Stimulated activated CD4-positive, alpha-beta T cell treated with anti-CD3 and anti-CD28 coated beads, Interleukin-12 subunit alpha, Interleukin-12 subunit beta, amount 100 ng/mL, for 4 hours (primary cell): ENCODE data around the gene FSD2.
"Not testable (repeated sequence)": the region's sequence is repeated elsewhere in the genome, so short reads cannot be mapped to it uniquely, and the experiment has no call there.

ENCODE experiments used
- DNase-seq: peaks from one replicate; pipeline ENCODE4 v3.0.0-alpha.2; 2020

The FSD2 gene

DNA sequence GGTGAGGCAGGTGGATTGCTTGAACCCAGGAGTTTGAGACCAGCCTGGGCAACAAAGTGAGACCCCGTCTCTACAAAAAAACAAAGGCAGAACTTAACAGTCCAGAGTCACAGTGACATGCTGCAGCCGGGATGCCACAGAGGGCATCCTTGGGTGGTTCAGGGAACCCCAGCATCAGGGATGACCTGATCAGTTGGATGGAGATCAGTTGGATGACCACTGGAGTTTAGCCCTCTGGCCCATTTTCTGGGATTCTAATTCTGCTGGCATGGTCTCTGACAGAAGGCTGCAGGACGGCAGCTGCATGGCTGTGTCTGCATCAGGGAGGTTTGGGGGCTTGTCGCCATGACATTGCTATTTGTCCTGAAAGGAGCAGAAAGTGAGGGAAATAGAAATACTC lies 23.4 kb upstream of the FSD2 start:
- no peak for DNase-seq

DNA sequence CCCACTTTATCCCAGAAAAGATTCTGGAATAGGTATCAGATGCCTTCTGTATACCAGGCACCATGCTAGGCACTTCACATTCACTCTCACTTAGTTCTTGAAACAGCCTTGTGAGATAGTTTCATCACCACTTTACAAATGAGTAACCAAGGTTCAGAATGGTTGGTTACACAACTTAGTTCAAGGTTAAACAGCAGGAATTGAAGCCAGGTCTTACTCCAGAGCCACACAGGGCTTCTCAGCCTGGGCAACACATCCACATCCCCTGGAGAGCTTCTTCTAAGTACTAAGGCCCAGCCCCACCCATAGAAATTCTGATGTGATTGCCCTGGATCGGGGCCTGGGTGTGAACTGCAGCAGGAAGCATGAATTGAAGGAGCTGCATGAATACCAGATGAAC lies 22.2 kb upstream of the FSD2 start:
- no peak for DNase-seq

DNA sequence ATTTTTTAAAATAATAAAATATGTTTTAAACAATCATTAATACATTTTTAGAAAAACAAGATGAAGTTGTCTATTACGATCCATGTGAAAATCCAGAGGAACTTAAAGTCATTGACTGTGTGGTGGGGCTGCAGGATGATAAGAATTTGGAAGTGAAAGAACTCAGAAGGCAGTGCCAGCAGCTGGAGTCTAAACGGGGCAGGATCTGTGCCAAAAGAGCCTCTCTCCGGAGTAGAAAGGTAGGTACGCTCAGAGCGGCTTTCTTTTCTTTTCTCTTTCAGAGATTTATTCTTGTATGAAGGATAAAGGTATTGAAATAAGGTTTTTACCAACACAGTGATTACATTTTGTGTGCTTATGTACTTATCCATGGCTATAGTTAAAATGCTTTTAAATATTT lies 17.2 kb upstream of the FSD2 start:
- DNase-seq, result no peak

DNA sequence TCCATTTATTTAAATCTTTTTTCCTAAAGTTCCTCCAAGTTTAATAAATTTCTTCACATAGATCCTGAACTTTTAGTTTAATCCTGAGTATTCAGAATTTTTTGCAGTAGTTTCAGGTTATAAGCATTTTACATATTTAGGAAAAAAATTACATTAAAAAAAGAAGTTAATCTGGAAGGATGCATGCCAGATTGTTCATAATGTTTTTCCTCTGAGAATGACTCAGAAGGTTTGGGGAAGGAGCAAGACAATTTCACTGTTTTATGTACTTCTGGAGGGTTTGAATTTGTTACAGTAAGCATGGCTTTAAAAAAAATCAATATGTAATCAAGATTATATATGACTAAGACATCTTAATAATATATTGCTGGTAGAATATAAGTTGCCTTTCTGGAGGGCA lies 16.0 kb upstream of the FSD2 start:
- DNase-seq, result not testable (repeated sequence)

DNA sequence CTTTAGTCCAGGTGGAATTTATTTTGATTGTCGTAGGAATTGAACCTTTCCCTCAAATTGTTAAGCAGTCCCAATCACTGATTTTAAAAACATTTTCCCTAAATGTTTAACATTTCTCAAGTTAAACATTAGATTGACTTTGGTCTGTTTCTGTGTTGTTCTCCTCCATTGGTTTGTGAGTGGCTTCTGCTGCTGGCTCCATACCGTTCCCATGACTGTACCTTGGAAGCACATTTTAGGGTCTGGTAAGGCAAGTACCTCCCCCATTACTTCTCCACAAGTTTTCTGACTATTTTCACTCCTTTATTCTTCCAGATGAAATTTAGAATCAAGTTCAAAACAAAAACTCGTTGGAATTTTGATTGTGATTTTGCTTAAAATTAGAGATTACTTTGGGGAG lies 15.5 kb upstream of the FSD2 start:
- DNase-seq, result not testable (repeated sequence)

DNA sequence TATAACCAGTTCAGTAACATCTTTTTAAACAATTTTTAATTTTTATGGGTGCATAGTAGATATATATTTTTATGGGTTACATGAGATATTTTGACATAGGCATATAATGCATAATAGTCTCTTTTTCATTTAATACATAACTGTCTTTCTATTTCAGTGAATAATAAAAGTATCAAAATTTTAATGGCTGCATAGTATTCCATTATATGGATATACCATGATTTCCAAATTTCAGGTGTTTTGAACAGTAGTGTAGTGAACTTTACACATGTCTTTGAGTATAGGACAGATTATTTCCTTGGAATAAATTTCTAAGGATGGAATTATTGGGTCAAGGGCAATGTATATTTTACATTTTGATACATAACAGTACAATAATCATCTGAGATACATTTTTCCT lies 14.3 kb upstream of the FSD2 start:
- DNase-seq, result no peak

DNA sequence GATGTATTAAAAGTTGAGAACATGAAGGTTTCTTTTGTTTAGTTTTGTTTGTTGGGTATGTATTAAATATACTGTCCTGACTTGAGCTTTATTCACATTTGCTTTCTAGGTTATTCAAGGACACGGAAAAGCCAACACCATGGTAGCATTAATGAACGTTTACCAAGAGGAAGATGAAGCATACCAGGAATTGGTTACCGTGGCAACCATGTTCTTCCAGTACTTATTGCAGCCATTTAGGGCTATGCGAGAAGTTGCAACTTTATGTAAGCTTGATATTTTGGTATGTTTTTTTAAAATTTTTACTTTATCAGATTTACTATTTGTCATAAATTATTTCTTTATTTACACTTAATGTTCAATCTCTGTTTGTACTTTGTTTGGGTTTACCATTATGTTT lies 7.1 kb upstream of the FSD2 start:
- DNase-seq, result no peak

DNA sequence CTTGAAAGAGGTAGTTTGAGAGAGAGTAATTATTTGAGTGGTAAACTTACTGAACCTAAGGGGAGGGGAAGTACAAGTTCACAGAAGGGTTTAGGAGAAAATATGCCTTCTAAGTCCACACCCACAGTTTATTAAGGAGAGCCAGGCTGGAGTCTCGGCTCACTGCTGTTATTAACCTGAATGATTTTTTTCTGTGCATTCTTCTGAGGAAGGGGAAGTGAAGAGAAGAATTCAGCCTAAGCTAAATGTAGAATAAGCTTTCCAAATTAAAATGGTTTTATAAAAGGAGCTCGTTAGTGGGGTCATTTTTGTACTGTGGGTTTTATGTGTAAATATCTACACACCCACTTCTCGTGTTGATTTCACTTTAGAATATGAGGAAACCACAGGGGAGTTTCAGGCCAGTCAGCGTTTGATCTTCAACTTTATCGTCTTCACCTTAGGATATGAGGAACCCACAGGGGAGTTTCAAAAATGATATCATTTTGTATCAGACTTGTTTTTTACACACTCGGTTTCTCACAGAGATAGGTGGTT lies 5.1 kb upstream of the FSD2 start:
- DNase-seq, result peak; percentile 7

DNA sequence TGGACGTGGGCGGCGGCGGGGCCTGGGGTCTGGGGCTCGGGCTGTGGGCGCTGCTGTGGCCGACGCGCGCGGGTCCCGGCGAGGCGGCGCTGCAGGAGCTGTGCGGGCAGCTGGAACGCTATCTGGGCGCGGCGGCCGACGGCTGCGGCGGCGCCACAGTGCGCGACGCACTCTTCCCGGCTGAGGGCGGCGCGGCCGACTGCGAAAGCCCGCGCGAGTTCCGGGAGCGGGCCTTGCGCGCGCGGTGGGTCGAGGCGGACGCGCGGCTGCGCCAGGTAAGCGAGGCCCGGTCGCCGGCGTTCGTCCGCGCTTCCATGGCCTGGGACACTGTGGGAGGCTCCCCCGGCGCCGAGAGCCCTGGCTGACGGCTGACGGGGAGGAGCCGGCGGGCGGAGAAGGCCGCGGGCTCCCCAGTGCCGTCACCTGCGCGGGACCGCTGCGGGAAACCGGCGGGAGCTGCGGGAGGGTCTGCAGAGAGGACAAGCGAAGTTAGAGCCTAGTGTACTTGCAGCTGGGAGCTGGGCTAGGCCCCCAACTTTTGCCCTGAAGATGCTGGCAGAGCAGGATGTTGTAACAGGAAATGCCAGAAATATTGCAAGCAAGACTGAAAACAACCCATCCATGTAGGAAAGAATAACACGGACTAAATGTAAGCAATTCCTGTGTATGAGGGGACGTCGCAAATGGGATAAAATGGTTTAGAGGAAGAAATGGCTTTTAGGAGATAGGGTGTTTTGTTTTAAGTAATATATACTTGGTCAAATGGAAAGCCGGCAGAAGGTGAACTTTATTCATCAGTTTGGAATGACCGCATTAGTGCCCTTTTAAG lies 4.4 kb upstream of the FSD2 start:
- no peak for DNase-seq

DNA sequence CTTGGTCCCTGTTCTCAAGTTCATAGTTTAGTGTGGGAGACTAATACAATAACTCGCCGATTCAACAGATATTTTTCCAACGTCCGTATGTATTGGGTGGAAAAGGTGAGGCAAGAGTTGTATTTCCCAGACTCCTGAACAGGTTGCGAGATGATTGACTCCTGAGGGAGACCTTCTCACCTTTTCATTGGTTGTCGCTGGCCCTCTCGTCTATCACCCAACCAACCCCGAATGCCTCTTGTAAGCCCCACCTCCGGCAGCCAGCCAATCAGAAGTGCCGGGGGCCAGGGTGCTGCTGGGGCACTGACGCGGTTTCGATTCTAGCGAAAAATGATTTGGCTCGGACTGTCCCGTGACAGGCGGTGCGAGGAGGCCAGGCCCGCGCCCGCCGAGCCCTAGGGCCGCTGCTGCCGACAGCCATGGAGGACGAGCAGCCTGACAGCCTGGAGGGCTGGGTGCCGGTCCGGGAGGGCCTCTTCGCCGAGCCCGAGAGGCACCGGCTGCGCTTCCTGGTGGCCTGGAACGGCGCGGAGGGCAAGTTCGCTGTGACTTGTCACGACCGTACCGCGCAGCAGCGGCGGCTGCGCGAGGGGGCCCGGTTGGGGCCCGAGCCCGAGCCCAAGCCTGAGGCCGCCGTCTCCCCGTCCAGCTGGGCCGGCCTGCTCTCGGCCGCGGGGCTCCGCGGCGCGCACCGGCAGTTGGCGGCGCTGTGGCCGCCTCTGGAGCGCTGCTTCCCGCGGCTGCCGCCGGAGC lies 3.6 kb upstream of the FSD2 start, which contains the start of gene WHAMM:
Gene WHAMM (plus strand): TSS at position 321 of the 753 bp plus-strand sequence. CDS start 99 bp downstream, at position 420.
- peak; percentile 88 for DNase-seq

DNA sequence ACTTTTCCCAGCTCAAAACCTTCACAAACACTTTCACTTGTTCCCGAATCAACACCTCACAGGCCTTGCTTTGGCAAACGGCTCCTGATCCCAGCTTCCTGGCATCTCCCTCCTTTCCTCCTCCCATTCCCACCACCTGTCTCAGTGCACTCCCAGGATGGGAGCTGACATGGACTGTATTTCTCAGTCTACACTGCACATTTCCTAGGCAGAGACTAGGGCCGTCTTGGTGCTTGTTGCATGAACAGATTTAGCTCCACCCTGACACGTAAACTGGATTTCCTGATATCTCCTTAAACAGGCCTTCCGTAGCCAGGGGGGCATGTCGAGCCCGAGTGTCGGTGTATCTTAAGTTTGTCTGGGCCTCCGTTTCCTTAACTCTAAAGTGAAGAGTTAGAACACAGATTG lies 2.8 kb upstream of the FSD2 start:
- DNase-seq, result no peak

DNA sequence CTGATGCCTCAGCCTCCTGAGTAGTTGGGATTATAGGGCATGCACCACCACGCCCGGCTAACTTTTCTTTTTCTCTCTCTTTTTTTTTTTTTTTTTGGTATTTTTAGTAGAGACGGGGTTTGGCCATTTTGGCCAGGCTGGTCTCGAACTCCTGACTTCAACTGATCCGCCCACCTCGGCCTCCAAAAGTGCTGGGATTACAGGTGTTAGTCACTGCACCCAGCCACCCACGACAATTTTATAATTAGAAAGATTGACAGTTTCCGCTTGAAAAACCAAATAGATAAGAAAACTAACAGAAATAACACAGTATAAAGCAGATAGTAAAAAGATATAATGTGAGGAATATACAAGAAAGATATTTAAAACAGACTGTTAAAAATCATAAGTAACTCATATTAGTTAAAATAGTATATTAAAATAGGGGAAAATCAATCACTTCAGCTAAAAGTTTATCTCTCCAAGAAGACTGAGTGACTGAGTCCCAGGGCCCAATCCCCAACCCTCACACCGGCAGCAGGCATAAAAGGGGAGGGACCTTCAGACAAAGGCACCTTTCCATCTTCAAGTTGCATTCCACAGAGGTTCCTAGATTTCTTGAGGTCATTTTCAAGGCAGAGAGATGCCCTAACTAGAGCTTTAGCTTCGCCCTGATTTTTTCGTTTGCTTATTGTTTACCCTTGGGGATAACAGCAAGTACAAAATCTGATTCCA lies 2.2 kb upstream of the FSD2 start:
- DNase-seq, result no peak

DNA sequence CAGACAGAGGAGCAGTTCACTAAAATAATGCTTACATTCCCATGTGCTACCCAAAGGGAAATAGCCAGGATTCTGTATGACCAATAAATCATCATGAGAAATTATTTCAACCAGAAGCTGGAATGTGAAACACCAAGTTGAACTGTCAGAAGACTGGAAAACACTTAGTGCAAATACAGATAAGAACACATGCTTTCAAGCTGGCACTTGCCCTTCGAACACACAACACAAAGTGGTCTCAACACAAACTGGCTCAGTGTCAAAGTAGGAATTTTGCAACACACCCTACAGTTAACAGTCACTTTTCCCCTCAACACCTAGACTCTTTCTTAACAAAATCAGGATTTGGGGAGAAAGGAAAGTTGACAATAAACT lies 1.3 kb downstream of the FSD2 start:
- no peak for DNase-seq

DNA sequence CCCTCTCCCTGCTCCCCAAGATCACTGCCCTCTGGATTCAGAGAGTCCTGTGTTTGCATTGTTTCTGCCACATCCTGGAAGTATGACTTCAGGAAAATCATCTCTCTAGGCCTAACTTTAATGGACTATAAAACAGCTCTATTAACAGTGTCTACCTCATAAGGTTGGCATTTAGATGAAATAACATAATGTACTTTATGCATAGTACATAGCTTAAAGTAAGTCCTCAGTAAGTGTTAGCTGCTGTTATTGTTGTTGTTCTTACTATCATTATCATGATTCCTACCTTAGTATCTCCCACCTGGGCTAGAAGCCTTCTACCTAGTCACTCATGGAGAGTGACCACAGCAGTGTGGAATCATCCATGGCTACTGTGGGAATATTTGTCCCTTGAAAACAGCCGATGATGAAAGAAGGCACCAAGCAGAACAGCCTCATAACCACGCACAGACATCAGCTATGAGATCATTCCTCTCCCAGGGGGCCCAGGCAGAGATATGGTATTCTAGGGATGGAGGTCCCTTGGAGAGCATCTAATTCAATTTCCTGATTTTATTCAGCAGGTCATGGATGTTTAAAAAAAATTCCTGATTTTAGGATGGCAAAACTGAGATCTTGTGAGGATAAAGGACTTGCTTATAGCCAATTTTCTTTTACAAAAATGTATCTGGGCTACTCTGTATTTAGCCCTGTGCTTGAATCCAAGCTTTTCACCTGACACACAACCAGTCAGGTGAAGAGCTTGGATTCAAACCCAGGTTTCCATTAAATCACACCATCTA lies 1.9 kb downstream of the FSD2 start:
- no peak for DNase-seq

DNA sequence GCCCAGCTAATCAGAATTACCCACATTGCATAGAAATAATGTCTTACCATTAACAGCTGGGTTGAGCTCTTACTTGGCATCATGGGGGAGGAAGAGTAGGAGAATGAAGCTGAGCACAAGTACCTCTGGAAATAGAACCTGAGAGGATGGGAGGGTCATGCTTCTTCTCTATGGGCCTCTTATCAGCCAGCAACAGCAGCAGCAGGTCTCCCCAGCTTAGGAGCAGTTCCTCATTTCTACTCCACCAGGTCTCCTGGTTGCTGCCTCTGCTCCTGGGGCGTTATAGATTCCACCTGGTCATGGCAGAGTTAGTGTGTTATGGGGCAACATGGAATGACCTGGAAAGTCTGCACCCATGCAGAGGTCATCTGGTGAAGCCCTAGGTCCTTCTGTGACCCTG lies 3.4 kb downstream of the FSD2 start:
- DNase-seq, result no peak

DNA sequence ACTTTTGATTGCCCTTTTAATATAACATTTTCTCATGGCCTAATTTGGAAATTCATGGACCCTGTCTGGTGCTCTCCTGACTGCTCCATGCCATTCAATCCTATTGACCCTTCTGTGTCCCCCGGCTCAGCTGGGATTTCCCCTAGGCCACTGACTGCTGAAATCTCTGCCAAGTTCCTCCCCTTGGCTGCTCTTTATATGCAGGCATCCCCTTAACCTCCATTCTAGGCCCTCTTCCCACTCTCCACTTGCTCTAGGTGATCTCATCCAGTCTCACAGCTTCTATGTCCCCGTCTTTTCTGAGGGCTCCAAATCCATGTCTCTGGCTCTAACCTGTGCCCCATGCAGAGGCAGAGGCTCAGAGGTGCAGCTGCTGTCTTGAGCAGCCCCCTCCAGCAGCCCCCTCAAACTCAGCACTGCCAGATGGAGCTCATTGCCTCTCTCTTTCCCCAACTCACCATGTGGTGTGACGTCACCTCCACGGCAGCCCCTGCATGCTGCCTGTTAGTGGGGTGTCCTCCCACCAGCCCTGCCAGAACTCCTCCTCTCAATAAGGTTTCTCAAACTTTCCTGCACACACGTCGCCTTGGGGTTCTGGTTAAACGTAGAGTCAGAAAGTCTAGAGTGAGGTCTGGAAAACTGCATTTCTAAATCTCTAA lies 6.6 kb downstream of the FSD2 start:
- no peak for DNase-seq

DNA sequence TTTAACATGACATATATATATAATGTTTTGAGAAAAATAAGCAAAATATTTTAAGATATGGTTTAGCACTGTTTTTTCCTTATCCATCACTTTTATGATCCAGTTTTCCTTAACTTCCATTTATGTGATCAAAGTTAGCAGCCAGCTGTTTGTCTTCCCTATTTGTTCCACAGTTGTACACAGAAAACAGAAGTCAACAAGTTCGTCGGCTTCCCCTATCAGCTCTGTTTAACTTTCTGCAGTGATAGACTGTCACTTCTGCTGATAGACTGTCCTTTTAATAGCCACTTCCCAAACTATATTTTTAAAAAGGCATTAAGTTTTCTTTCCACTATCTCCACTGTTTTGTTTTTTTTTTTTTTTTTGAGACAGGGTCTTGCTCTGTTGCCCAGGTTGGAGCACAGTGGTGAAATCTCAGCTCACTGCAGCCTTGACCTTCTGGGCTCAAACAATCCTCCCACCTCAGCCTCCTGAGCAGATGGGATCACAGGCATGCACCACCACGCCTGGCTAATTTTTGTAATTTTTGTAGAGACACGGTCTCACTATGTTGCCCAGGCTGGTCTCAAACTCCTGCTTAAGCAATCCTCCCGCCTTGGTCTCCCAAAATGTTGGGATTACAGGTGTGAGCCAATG lies 7.2 kb downstream of the FSD2 start:
- no peak for DNase-seq

DNA sequence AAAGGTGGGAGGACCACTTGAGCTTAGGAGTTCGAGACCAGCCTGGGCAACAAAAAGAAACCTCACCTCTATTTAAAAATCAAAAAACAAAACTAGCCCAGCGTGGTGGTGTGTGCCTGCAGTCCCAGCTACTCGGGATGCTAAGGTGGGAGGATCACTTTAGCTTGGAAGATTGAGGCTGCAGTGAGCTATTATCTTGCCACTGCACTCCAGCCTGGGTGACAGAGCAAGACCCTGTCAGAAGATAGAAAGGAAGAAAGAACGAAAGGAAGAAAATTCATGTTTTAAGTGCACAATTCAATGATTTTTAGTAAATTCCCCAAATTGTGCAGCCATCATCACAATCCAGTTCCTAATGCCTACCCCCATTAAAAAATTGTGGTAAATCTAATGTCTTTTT lies 7.8 kb downstream of the FSD2 start:
- DNase-seq, result no peak

DNA sequence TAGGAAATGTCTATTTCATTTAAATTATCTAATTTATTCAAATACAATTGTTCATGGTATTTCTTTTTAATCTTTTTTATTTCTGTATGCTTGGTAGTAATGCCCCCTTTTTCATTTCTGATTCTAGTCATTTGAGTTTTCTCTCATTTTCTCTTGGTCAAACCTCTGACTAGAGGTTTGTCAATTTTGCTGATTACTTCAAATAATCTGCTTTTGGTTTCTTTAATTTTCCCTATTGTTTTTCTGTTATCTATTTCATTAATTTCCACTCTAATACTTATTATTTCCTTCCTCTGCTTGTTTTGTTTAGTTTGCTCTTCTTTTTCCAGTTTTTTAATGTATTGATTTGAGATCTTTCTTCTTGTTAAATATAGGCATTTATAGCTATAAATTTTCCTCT lies 12.1 kb downstream of the FSD2 start:
- no peak for DNase-seq

DNA sequence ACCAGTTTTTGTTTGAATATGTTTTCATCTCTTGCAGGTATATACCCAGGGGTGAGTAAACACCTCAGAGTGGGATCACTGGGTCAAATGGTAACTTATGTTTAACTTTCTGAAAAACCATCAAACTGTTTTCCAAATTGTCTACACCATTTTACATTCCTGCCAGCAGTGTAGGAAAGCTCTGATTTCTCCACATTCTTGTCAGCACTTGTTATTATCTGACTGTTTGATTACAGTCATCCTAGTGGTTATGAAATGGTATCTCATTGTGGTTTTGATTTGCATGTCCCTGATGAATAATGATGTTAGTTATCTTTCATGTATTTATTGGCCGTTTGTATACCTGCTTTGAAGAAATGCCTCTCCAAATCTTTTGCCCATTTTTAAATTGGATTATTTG lies 13.8 kb downstream of the FSD2 start:
- no peak for DNase-seq

DNA sequence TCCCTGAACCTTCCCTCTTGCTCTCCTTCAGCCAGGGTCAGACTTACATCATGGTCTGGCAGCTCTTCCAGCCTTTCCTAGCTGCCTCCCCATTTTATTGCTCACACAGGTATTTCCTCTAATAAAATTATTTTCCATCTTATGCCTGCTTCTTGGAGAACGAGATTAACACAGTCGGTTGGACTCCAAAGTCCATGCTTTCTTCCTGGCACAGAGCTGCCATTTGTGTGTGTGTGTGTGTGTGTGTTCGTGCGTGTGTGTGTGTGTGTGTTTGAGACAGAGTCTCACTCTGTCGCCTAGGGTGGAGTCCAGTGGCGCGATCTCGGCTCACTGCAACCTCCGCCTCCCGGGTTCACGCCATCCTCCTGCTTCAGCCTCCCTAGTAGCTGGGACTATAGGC lies 15.5 kb downstream of the FSD2 start:
- no peak for DNase-seq

DNA sequence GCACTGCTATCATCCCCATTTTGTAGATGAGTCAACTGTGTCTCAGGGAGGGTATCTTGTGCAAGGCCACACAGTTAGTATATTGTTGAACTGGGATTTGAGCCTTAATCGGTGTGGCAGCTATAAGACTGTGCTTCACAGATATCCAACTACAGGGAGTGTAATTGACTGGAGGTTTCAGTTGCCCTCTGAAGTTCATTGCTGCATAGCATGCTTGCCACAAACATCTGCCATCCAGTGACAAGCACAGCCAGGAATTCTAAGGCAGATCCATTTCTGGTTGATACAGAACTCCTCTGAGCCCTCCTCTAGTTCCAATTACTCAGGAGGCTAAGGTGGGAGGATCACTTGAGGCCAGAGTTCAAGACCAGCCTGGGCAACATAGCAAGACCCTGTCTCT lies 16.4 kb downstream of the FSD2 start:
- DNase-seq, result no peak
